HG03045 (cell line): ENCODE results near the gene CEP290.
"Not testable (repeated sequence)": the region's sequence is repeated elsewhere in the genome, so short reads cannot be mapped to it uniquely, and the experiment has no call there.

ENCODE experiments used
- ATAC-seq: cut with Tn5 transposase; IDR thresholded peaks from one replicate; pipeline ENCODE4 v1.9.1; 2021; ENCODE audit warnings: mild to moderate bottlenecking, moderate library complexity; ENCODE audit not compliant: unreplicated experiment

CEP290 gene

DNA sequence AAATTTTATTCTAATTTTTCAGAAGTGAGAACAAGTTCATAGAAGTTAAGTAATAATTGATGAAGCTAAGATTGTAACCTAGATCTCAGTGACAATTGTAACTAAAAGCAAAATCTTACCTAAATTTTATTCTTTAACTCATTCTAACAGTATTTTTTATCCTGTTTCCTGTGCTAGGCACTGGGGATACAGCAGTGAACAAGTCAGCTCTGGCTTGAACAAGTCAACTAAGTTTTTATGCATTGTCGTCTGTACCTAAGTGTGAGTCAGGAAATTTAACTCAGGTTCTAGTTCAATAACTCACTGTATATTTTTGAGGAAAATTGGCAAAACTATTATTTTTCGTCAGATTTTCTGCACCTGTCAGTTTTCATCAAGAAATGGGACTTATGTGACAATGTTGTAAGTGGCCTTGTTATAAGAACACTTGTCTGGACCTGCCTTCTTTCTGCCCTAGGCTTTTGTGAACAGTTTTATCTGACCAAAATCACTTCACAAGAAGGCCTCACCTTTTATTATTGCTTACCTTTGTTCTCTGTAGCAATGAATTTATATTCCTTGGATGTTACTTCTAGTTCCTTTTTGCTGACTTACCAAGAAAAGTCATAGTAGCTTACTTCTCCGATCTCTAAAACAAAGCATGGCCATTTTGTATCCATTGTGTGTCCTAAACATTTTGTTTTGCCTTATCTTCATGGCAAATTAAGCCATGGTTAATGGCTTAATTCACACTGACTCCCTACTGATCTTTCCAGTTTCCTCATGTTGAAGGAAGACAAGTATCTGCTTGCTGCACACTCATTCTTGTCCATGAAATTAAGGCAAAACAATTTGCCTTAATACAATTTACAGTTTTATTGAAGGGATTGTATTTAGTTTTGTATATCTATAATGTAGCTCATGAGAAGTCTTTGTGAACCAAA lies 2.9 kb upstream of the CEP290 start:
- ATAC-seq = no peak

DNA sequence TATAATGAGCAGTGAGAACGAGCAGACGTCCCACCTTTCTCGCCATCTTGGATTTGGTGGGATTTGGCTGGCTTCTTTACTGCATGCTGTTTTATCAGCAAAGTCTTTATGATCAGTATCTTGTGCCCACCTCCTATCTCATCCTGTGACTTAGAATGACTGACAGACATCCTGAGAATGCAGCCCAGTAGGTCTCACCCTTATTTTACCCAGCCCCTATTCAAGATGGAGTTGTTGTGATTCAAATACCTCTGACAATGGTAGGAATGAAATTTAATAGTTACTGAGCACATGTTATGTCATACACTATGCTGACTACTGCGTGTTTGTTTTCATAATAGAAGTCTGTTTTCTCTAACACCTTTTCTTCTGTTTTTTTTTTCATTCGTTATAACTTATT lies 2.1 kb upstream of the CEP290 start:
- no peak for ATAC-seq

DNA sequence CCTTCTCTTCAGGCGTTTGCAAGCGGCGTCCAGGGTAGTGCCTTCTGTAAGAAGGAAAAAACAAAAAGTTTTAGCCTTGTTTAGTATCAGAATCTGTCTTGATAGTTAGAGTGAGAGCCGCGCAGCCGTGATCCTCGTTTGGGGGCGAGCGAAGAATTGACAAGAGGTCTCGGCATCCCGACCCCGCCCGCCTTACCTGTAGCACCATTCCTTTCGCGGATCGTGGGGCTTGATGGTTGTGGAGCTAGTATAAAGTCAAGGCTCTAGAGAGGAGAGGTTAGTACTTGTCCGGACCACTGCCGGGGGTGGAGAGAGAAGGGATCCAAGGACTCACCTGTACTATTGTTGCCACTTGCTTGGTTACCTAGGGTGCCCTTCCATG lies 713 bp upstream of the CEP290 start:
- peak; percentile 4 for ATAC-seq

DNA sequence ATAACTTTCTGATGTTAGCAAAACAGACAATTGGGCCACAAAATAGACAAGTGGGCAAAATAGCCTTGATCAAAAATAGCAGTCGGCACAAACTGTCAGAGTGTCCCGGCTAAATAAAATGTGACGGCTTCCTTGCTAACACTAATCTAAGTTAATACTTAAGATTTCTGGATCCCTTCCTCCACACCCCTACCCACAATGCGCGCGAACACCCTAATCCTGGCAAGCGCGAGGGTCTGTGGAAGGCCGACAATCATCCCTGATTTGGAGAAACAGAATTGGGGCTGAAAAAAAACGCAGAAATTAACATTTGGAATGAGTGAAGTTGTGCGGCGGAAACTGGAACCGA lies 489 bp downstream of the CEP290 start:
- ATAC-seq = no peak

DNA sequence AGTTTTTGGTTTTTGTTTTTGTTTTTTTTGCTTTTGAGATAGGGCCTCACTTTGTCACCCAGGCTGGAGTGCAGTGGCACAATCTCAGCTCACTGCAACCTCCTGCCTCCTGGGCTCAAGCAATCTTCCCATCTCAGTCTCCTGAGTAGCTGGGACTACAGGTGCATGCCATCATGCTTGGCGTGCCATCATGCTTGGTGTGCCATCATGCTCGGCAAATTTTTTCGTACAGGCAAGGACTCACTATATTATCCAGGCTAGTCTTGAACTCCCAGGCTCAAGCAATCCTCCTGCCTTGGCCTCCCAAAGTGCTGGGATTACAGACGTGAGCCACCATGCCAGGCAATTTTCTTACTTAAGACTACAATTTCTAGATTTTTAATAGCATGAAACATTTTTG lies 2.2 kb downstream of the CEP290 start:
- ATAC-seq = not testable (repeated sequence)

DNA sequence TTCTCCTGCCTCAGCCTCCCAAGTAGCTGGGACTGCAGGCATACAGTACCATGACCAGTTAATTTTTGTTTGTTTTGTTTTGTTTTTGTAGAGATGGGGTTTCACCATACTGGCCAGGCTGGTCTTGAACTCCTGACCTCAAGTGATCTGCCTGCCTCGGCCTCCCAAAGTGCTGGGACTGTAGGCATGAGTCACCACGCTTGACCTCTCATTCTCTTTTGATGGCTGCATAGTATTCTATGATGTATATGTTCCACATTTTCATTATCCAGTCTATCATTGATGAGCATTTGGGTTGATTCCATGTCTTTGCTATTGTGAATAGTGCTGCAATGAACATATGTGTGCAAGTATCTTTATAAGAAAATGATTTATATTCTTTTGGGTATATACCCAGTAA lies 8.7 kb downstream of the CEP290 start:
- ATAC-seq = not testable (repeated sequence)

DNA sequence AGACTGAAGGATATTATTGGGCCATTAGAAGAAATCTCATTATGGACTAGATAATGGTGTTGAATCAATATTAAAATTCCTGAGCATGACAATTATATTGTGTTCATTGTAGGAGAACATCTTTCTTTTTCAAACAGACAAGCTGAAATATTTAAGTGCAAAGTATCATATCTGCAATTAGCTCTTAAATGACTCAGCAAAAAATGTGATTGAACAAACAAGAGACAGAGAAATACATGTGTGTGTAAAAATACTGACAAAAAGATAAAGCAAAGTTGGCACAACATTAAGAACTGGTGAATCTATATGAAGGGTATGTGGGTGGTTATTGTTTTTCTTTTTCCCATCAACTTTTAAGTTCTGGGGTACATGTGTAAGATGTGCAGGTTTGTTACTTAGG lies 9.5 kb downstream of the CEP290 start:
- no peak for ATAC-seq

DNA sequence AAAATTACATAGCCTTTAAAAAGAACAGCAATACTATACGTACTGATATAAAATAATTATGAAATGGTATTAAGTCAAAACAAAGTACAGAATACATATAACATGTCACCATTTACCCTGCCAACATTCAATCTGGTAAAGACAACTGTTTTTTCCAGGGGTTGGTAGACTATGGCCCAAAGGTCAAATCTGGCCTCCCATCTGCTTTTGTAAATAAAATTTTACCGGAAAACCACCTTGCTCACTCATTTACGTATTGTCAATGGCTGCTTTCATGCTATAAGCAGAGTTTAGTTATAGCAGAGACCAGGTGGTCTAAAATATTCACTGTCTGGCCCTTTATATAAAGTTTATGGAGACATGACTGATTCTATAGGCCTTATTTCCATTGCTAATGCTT lies 14.0 kb downstream of the CEP290 start:
- no peak for ATAC-seq

DNA sequence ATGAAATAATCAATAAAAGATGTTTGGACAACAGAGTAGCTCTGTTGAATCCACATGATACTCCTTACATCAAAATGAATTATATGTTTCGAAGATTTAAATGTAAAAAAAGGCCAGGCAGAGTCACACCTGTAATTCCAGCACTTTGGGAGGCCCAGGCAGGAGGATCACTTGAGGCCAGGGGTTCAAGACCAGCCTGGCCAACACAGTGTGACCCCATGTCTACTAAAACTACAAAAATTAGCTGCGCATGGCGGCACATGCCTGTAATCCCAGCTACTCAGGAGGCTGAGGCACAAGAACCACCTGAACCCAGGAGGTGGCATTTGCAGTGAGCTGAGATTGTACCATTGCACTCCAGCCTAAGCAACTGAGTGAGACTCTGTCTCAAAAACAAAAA lies 14.8 kb downstream of the CEP290 start:
- no peak for ATAC-seq

DNA sequence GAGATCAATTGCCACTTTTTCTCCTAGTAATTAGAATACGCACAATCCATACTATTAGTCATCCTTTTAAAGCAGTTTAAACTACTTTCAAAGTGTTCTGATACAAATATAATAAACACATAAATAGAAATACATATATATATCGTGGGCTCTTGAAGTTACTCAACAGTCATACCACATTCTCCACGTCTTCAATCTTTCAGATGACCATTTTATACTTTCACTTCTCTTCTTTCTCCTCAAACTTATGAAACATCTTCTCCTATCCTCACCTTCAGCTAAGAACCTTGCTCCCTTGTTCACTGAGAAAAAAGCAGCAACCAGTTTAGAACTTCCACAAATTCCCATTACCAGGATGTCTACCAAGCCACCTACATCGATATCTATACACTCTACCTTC lies 19.2 kb downstream of the CEP290 start:
- no peak for ATAC-seq

DNA sequence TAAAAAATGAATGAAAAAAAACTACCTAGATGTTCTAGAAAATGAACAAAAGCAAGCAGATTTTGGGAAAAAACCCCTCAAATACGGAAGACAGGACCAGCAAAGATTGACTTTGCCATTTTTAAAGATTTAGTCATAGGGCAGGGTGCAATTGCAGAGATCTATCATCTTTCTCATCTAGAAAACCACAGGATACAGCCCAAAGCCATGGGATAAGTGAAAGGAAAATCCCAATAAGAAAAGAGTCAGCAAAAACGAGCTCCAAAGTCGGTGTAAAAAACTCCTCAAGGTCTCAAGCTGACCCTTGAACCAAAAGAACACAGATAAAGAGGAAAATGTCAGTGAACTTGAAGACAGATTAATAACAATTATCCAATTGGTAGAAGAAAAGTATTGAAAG lies 28.0 kb downstream of the CEP290 start:
- ATAC-seq = no peak

DNA sequence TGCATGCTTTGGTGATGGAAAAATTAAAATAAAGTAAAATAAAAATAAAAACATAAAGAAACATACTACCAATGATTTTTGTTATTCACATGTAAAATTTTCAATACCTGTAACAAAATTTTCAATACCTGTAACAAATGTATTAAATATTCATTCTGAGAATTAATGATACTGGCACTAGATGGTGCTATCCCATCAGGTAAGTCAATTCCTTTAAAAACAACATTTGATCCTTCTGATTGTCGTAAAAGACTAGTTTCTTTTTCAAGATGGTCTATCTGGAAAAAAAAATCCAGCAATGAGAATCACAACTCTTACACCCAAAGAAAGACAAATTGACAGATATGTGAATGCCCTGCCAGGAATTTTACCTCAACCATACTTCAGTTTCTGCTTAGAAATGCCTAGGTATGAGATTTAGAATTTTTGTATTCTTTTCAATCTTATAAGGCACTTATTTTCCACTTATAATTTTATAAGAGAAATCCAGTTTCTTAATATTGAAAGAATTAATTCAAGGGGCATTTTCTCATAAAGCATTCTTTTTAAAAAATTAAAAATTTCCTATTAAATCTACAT lies 30.7 kb downstream of the CEP290 start:
- ATAC-seq = no peak

DNA sequence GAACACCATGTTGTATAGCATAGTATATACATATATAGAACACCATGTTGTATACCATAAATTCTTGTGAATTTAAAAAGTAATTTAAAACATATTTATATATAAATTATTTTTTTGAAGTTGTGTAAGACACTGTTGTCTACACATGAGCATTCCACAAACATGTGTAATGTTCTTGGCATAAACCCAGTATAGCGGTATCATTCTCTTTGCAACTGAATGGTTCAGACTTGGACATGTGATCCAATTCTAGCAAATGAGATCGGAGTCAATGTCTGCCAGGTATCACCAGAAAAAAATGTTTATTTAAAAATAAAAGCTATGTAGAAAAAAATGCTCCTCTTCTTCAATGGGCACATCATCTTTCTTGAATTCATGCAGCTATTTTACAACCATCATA lies 33.9 kb downstream of the CEP290 start:
- ATAC-seq = no peak

DNA sequence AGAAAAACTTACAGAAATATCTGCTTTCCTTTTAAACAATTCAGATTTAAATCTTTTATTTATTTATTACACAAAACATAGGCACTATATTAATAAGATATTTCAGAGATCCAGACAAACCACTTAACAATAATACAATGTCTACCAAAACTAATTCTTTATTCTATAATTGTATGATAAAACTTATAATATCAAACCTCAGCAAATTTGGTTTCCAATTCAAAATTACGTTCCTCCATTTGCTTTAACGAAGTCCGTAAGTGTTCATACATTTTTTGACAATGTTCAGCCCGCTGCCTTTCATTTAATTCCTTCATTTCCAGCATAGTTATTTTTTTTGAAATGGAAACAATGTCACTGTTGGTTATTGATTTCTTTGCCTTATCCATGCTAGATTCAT lies 48.3 kb downstream of the CEP290 start:
- ATAC-seq = no peak

DNA sequence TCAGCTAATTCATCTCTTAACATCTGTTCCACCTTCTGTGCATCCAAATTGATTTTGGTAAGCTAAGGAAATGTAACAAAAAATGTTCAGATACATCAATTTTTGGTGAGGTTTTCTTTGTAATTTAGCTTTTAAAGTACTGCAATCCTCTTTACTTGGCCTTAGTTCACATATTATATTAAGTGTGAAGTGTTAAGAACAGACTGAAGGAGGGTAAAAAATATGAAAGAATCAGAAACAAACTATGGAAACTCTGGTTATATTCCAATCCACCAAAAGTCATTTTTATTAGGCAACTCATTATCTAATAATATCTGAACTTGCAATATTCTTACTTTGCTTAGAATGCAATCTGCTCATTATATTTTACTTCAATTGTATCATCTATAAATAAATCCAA lies 49.1 kb downstream of the CEP290 start:
- ATAC-seq = no peak

DNA sequence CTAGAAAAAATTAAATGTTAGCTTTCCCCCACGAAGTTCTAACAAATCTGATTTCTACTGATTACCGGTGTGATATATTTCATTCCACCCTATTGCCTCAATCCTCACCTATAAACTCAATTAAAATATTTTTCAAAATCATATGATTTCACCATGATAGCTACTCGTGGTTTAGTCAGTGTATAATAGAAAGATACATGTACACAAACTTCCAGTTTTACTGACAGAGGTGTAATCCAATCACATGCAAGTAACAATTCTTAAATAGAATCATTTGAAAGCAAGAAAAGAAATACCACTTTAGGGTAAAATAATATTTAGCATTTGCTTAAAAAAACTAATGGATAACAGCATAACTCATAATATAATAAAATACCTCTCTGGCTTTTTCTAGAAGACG lies 57.7 kb downstream of the CEP290 start:
- ATAC-seq = no peak

DNA sequence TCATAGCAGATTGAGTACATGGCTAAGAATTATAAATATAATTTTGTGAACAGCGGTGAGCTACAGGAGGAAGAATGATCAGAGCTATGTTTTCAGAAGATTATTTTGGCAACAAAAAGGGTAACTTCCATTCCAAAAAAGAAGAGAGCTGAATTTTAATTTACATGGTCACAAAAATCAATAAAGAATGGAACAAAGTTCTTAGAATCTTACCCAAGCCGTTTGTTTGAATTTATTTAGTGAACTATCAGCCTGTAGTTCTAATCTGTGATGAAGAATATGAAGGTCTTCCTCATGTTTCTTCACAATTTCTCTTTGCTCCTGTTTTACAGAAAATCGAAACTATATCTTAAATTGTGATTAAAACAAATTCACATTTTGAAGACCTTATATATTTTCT lies 58.3 kb downstream of the CEP290 start:
- ATAC-seq = no peak

DNA sequence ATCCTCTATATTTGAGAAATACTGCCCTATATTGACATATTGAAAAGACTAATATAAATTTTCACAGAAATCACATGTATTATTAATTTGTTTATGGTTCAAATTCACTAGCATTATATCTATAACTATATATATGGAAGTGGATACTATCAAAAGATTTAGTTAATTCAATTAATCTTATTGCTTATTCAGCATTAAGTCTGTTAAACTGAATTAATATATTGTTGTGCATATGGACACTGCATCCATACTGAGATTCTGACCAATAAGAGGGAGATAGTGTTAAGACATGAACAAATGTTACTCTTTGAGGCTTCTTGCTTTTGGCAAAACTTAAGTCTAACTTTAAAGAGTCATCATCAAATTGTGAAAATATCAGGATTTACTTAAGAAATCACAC lies 60.6 kb downstream of the CEP290 start:
- ATAC-seq = no peak

DNA sequence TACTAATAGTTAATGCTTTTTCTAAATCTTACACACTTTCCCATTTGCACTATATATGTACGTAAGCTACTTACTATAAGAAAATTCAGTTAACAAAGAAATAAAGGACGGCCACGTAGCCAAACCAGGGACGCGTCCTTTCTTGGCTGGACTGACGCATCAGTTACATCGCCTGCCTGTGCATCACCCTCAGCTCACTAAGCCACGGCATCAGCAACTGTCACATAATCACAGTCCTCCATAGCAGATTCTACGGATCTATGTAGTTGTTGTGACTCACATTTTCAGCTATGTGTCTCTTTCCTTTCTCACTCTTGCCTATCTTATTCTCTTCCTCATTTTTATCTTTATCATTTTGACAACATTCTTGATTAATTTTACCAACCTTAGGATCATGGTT lies 74.6 kb downstream of the CEP290 start:
- no peak for ATAC-seq

DNA sequence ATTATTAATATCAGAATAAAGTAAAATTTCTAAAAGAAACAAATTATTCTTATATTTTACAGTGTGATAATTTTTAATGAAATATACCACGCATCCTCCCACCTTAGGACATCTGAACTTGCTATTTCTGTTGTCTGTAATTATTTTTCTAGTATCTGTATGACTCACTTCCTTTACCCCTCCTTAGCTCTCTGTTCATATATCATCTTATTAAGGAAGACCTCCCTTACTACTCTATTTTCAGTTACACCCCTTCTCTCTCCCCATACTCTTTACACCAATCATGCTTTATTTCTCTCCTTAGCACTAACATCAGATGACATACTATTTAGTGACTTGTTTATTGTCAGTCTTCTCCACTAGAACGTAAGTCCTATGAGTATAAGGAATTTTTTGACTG lies 78.5 kb downstream of the CEP290 start:
- ATAC-seq = peak; percentile 64

DNA sequence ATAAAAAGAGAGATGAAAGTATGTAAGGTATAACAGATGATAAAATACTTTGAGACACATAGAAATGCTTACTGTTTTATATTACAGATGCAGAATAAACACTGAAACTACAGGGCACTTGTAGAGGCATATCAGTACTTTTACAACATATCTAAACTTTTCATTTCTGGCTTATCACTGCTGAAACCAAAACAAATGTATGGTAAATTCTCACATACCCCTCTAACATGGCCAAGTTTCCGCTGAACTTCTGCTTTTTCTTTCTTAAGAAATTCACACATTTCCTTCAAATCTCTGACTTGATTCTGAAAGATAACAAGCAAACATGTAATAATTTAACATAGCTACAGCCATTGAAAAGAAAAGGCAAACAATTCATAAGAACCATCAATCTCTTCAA lies 79.4 kb downstream of the CEP290 start:
- ATAC-seq = peak; percentile 54

DNA sequence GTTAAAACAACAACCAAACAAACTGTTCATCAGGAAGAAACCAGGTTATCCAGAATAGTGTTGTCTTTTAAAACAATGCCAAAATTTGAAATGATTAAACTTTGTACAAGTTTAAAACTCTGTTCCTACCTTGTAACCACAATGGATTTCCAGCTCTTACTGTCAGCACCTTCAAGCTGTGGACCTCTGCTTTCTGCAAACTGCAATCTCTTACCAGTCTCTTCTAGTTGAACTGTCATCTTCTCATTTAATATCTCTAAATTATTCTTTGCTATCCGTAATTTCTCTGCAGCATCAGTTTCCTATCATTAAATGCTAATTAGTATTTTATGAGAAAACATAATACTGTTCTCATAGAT lies 83.2 kb downstream of the CEP290 start:
- ATAC-seq = no peak
